IPS DF 19.7 (cell line): ENCODE results near the gene ATP6V1B1.
"Not testable (repeated sequence)": the region's sequence is repeated elsewhere in the genome, so short reads cannot be mapped to it uniquely, and the experiment has no call there.

Experiments used
- DNase-seq: peaks from one replicate; pipeline ENCODE4 v3.0.0-alpha.2; 2013; ENCODE audit warnings: low read depth, low spot score

Gene ATP6V1B1

DNA sequence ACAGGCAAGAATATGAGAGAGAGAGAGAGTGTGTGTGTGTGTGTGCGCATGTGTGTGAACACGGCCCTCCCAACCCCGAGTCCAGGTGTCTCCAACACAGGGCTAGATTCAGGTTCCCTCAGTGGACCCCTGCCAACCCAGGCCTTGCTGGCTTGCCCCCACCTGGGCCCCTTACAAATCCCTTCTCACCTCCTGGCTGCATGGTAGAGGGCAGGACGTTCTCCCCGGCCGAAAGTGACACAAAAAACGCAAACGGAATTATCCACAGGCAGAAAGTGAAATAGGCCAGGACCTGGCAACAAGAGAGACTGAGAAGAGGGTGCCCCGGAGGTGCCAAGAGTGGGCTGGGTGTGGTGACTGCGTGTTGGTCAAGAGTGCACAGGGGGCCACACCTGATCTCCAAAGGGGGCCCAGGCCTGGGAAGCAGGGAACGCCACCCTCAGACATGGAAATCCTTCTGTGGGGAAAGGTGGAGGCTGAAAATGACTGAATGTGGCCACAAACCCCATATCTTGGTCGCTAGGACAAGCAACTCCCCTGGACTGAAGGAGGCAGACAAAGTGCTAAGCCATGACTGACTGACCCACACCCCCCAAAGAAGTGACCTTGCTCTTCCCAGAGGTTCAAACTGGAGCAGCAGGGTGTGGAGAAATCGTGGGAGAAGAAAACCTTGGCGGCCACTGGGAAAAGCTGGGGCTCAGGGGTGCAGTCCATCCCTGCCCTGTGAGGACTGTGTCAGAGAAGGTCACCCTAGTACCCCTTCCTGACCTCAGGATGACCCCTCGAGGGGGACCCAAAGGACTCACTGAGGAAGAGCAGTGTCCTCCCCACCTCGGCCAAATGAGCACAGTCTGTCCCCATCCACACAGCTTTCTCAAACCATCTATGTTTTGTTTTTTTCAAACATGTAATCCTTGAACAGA, 53.3 kb downstream of the ATP6V1B1 start:
- DNase-seq, result no peak

DNA sequence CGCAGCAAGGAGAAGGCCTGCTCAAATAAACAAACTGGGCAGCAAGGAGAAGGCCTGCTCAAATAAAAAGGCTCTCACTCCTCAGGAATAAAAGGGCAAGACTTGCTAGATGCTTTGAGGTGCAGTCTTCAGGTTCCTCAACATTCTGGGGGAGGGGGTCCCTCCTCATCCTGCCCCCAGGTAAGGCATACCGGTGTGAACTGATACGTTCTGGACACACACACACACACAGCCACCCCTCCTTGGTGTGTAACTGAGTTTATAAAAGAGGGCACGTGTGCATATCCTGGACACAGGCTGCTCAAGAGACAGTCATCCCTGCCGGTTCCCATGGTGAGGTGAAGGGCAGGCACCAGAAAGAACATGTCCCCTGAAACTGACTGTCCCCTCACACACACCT, 54.5 kb downstream of the ATP6V1B1 start:
- DNase-seq, result no peak

DNA sequence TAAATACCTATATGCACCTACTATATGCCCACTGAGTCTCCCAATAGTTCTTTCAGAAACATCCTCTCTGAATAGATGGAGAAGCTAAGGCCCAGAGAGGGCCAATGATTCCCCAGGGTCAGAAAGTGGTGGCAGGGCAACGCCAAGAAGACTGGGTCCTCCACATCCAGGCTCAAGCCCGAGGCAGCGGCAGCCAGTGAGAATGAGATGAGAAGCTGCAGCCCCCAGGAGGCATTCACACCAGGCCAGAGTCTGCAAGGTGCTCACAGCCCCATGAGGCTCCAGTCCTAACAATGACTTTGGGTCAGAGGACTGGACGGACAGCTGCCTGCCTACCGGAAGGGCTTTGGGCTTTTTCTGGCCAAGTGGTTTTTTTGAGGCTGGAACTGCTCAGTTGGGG, 55.4 kb downstream of the ATP6V1B1 start:
- DNase-seq, result no peak

DNA sequence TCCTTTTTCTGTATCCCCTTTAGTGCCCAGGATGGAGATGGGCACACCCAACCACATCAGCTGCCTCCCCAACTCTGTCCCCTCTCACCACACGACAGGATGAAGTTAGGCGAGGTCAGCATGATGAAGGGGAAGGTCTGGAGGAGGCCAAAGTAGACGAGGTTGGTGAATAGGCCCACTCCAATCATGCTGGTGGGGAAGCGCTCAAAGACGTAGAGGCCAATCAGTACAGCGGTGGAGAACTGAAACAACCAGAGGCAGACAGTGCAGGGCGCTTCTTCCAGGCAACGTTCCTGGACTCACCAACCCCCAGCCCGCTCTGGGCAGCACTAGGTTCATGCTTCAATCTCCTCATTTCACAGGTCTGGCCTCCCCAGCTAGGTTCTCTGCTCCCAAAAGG, 56.0 kb downstream of the ATP6V1B1 start:
- DNase-seq, result no peak

DNA sequence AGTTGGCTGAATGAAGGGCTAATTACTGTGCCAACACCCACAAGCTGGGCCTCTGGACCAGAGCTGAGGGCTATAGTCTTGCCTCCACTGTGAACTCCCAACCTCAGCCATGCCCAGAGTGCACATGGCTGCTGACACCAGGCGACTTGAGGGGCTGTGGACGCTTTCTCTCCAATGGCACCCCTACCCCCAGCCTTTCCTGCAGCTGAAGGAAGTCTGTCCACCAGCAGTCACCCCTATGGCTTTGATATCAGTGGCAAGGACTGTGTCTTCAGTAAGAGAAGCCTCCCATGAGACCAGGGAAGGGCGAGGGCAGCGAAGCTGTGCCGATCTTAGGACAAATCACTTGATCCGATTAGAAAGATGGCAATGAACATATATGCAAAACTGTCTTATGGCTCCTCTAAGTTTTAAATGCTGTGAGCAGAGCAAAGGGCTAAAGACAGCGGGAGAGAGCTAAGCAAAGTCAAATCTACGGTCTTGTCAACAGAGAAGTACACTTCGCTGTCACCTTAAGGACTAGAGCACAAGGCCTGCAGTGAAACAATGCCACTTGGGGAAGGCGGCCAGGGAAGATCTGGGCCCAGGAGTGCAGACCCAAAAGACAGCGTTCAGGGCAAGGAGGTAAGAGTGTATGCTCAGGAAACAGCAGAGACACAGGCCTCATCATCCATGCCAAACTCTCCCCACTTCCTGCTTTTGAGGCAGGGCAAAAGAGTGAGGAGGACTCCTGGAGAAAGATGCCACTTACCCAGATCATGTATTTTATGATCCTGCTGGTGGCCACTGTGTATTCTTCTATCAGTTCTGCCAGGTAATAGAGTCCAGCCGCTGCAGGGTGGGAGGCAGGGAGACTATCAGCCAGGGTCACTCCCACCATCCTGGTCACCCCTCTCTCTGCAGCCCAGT, 57.5 kb downstream of the ATP6V1B1 start:
- DNase-seq, result no peak

DNA sequence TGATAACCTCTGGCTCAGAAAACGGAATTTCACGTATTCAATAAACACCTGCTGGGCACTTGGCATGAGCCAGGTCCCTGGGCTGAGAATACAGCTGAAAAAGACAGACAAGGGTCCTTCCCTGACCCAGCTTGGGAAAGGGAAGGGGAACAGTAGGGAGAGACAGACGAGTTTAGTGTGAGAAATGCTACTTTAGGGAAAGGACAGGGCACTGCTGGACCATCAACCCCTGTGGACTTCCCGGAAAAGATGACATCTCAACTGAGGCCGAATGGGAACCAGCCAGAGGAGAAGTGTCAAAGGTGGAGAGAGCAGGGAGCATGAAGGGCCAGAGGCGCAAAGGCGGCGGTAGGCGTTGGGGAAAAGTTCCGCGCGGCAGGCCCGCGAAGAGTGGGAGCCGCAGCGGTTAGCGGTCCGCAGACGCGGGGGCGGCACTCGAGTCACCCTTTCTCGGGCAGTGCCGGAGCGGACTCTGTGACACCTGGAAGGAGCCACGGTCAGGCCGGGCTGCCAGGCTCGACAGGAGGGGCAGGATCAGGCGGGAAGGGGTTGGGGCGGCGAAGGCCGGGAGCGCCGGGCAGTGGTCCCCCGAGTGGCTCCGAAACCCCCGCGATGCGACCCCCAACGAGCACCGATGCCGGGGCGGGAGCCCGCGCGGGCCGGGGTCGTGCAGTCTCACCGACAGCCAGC, 58.5 kb downstream of the ATP6V1B1 start:
- DNase-seq, result no peak

DNA sequence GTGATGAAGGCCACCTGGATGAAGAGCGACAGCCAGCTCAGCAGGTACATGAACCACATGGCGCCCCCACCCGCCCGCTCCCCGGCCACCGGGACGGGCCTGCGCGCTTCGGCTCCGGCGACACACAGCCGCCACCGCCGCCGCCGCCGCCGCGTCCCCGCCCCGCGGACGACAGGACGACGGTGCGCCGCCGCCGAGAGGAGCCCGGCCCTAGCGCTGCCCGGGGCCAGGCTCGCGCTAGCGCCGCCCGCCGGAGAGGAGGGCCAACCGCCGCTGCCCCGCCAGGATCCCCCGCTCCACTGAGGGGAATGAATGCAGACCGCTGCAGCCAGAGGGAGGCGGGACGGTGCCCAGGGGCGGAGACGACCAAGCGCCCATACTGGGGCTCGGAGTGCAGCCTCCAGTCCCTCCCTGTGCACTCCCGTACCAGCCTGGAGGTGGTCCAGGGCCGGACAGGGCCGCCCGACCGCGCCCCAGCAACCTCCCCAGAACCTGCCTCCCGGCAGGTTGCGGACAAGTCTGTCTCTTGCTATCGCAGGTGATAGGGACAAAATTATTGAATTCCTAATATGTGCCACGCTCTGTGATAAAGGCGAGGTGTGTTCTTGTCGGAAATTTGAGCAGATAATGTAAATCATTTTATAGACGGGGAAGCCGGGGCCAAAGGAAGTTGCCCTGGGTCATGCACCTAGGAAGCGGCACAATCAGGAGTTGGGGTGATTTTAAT, 59.2 kb downstream of the ATP6V1B1 start, which contains the start of gene TEX261:
Gene TEX261 (minus strand): TSS at position 175 of the 727 bp plus-strand sequence. CDS start 116 bp downstream, at position 59.
- no peak for DNase-seq

DNA sequence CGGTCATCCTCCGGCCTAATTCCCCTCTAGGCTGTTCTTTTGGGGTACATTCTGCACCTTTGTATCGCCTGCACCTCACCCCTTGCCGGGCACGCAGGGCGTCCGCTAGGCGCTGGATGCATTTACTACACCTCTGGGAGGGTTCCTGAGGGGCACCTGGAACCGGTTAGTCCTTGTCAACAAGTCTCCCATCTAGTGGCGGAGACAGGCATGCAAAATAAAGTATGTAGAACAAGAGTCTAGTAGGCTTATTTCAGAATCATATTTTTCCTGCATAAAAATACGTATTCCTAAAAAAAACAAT, 59.7 kb downstream of the ATP6V1B1 start:
- DNase-seq, result no peak

DNA sequence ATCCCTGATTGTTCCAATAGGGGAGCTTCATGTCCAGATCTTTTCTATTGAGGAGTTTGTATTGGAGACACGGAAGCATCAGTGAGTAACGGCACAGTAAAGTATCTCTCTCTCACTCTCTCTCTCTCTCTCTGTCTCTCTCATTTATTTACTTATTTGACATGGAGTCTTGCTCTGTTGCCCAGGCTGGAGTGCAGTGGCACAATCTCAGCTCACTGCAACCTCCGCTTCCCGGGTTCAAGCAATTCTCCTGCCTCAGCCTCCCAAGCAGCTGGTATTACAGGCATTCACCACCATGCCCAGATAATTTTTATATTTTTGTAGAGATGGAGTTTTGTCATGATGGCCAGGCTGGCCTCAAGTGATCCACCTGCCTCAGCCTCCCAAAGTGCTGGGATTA, 63.2 kb downstream of the ATP6V1B1 start:
- DNase-seq, result not testable (repeated sequence)

DNA sequence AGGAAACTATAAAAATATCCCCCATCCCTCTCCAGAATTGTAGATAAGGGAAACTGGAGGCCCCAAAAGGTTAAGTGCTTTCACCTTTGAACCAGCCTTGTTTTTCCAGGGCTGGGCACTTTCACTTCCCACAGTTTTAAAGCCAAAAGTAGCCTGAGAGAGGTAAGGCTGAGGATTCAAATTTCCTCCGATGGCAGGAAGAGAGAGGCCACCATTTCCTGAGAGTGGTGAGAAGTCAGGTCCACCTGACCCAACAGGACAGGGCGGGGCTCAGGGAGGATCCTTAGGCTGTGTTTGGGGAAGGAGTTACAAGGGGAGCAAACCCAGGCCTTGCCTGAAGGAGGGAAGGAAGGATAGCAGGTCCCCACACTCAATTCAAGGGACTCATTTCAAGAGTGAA, 63.7 kb downstream of the ATP6V1B1 start:
- DNase-seq, result no peak

DNA sequence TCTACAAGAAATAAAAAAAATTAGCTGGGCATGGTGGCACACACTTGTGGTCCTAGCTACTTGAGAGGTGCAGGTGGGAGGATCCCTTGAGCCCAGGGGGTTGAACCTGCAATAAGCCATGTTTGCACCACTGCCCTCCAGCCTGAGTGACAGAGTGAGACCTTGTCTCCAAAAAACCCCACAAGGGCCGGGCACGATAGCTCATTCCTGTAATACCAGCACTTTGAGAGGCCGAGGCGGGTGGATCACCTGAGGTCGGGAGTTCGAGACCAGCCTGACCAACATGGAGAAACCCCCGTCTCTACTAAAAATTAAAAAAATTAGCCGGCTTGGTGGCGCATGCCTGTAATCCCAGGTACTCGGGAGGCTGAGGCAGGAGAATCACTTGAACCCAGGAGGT, 64.2 kb downstream of the ATP6V1B1 start:
- DNase-seq, result not testable (repeated sequence)

DNA sequence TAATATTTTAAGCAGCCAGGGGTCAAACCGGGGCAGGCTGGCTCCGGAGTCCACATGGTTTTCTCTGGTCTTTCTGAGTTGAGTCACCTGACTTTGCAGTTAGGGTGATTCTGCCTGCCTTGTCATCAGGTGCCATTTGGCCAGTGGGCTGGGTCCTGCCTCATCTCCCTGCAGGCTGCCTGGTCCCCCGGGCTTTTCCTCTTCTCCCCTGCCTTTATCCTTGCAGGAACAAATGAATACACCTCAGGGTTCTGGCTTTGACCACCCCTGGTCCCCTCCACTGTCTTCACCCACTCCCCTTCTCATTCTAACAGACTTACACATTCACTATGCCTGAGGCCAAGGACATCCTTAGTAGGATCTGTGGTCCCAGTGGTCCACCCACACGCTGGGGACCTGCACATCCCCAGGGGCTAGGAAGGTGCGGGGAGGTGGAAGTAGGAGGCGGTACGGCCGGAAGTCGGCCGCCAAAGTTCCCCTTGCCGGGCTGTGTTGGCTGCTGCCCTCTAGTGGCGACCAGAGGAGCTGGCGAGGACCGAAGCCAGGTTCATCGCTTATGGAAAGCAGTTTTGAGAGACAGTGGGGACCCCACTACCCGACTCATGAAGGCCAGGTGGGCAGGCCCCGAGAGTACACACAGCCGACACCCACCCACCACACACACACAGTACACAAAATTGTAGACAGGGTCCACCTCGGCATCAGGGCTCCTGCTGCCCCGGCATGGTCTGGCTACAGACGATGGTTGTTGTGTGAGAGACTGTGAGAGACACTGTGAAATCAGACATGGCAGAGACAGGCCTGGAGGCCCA, 65.3 kb downstream of the ATP6V1B1 start:
- no peak for DNase-seq

DNA sequence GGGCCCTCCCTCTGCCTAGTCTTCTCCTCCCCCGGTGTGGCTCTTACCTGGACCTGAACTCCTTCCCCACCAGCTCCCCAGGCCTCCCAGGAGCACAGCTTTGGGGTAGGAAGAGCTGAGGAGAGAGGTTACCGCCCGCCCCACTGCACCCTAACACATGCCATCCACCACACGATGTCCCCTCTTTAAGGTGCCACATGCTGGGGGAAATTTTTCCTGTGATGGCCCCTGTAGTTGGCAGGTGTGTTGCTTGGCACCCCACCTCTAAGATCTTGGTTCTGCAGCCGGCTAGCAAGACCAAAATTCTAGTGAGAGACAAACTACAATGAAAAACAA, 65.9 kb downstream of the ATP6V1B1 start:
- no peak for DNase-seq

DNA sequence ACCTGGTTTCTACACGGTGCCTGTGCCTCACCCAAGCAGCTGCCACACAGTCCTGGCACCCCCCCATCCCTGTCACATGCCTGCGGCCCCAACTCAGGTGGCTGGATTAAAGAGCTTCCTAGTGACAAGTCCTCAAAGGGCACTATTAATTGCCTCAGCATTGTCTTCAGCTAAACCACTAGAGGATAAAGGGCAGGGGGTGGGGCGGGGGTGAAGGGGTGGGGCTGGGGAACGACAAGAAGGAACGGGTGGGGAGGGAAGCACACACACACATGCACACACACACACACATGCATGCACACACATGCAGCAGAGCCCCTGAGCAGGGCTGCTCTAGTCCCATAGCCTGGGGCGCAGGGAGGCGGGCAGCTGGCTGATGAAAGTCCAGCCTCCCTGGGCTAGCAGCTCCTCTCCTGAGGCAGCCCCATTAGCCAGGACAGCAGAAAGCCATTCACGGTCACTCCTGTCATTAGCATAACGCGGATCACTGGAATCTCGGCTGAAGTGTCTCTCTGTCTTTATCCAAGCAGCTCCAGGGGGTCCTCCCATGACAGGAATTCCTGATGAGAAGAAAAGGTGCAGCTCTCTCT, 66.4 kb downstream of the ATP6V1B1 start:
- DNase-seq, result no peak

DNA sequence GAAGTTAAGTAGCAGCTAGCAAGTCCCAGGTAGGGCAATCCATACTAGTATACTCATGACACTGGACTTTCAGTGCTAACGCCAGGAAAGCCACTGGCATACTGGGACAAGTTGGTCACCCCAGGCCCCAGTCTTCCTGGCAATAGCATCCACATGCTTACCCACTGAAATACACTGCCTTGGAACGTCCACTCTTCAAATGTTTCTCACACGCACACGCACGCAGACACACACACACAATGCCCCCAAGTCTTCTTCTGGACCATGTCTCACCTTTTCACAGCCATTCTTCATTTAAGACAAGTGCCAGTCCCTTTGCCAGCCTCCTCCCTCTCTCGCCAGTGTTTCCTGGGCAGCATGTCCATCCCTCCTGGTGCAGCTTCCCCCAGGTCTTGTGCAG, 67.7 kb downstream of the ATP6V1B1 start:
- no peak for DNase-seq

DNA sequence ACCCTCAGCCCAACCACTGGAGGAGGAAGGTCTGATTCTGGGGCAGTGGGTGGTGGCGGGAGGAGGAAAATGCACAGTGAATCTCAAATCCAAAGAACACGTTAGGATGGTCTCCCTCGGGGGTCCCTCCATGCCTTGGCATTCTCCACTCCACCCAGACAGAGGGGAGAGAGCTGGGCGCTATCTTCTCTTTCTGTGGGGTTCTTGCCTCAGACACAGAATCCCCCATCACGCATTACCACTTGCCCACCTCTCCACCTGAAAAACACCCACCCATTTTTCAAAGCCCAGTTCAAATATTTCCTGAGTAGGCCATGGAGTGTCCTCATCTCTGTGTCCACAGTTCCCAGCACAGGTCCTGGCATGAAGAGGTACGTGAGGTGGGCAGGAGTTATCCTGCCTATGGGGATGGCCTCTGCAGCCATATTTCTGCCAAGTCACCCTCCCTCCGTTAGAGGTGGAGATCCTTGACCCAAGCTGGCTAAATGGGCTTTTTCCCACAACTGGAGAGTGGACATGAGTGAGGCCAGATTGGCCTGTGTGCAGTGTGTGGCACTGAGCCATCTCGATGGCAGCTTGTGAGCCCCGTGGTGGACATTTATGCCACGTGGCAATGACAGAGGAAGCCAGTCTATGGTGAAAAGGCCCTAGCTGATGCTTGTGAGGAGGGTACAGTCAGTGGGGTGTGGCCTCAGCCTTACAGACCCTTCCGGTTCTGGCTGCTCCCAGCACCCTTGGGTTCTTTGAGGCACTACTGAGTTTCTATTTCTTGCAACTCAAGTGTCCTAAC, 68.5 kb downstream of the ATP6V1B1 start:
- no peak for DNase-seq

DNA sequence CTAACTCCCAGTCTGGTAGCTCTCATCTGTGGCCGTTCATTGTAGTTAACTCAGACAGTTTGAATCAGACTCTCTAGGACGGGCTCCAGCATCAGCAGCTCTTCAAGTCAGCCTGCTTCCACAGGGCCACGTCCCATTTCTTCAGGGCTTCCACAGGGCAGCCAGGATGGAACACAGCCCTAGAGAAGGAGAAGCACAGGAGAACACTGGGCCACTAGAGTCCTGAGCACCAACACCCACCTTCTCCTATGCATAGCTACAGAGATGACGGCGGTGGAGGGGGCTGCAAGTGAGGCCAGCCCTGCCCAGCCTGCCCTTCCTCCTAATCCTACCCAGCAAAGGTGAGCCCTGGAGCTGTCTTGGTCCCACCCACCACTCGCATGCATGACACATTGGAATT, 69.2 kb downstream of the ATP6V1B1 start:
- no peak for DNase-seq

DNA sequence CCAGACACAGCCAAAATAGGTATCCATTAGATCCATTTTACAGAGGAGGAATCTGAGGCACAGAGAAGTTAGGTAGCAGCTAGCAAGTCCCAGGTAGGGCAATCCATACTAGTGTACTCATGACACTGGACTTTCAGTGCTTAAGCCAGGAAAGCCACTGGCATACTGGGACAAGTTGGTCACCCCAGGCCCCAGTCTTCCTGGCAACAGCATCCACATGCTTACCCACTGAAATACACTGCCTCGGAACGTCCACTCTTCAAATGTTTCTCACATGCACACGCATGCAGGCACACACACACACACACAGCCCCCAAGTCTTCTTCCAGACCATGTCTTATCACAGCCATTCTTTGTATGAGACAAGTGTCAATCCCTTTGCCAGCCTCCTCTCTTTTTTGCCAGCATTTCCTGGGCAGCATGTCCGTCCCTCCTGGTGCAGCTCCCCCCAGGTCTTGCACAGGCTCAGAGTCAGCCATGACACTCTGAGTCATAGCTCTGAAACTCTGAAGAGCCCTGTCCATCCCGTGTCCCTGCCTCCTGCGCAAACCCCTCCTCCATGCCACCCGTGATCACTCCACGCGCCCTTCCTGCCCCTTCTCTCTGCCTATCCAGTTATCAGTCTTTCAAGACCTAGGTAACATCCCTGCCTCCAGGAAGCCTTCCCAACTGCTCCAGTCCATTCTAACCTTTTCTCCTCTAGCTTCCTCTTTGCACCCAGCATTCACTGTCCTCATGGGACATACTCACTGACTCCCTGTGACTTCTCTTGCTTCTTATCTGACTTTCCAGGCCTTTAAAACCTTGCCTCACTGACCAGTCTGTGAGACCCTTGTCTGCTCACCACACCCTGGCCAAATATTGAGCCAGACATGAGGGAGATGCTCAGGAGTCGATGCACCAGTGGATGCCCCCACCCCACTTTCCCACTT, 69.8 kb downstream of the ATP6V1B1 start:
- DNase-seq, result no peak
